Anterior cingulate cortex (tissue), 58 donors: Measurements from ENCODE around the gene FNBP1L.

Experiments used
- DNase-seq, 58 donors: peaks; one replicate each; lab custom pipeline; 2025; lab: John Stamatoyannopoulos, UW

Gene FNBP1L

GRCh38 chr1:93603601-93604000 lies 155.7 kb downstream of the FNBP1L start:
- DNase-seq: no peak
